HG03159 (cell line): Measurements from ENCODE around the gene DNM1.

Experiments used
- ATAC-seq: cut with Tn5 transposase; IDR thresholded peaks from one replicate; pipeline ENCODE4 v1.9.1; 2021; ENCODE audit warnings: mild to moderate bottlenecking, moderate library complexity; ENCODE audit not compliant: unreplicated experiment

The DNM1 gene

DNA sequence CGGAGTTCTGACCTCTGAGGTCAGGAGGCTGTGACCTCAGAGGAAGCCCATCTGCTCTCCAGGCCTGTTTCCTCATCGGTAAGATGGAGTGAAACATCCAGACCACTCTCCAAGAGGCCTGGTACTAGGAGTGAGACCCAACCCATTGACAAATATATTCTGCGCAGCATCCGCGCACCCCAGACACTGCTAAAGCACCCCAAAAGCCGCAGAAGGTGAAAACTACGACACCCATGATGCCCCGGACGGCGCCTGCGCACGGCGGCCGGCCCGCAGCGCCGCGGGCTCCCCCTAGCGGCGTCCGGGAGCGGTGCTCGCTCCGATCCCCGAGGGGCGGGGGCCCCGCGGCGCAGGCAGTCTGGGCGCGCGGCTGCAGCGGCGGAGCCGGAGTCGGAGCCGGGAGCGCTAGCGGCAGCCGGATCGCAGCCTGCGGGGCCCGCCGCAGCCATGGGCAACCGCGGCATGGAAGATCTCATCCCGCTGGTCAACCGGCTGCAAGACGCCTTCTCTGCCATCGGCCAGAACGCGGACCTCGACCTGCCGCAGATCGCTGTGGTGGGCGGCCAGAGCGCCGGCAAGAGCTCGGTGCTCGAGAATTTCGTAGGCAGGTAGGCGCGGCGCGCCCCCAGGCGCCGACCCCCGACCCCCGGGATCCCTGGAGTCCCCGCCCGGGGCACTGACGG, at the start of gene DNM1:
TSS of gene DNM1 (plus strand) at position 356 of the 683 bp plus-strand sequence. CDS start at position 448, 92 bp downstream.
- ATAC-seq: peak; percentile 80

DNA sequence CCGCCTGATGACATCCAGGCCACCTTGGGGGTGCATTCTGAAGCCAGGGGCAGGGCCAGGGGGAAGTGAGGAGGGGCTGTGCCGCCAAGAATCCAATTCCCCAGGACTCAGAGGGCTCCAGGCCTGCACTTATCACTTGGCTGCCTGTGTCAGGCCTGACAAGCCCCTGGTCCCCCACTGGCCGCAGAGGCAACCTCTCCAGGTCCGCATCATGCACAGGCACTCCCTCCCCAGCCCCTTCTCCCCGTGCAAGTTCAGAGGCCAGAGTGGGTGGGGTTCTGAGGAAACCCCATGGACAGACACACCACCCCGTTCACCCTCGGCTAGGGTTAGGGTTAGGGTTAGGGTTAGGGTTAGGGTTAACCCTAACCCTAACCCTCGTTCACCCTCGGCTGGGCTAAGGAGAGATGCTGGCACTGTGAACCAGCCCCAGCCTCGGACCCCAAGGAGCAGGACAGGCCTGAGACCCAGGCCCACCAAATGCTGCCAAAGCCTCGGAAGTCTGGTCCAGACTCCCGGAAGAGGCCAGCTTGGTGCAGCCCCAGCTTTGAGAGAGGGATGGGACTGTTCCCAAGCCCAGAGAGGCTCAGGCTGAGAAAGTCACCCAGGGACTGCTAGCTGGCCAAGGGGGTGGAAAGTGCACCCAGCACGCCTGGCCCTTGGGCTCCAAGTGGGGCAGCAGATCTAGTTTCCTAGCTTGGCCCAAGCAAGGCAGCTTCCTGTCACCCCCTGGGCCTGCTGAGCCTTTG, 49.1 kb upstream of the DNM1 start:
- no peak for ATAC-seq

DNA sequence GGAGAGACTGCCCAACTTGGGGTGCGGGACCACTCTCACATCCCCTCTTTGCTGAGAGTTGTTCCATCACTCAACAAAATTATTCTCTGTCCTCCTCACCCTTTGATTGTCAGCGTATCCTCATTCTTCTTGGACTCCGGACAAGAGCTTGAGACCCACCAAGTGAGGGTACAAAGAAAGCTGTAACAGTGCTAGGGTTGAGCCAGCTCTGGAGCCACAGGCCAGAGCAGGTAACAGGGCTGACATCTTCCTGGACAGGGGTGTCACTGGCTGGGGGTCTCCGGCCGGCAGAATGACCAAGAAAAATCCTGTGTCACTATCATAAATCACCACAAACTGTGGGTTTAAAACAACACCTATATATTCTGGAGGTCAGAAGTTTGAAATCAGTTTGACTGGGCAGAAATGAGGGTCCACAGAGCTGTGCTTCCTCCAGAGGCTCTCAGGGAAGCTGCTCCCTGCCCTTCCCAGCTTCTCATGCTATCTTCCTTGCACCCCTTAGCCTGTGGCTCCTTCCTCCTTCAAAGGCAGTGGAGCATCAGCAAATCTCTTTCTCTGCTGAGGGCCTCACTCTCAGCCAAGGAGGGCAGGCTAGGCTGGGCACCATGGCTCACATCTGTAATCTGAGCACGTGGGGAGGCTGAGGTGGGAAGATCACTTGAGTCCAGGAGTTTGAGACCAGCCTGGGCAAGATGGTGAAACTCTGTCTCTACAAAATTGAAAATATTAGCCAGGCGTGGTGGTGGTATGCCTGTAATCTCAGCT, 47.3 kb upstream of the DNM1 start:
- no peak for ATAC-seq

DNA sequence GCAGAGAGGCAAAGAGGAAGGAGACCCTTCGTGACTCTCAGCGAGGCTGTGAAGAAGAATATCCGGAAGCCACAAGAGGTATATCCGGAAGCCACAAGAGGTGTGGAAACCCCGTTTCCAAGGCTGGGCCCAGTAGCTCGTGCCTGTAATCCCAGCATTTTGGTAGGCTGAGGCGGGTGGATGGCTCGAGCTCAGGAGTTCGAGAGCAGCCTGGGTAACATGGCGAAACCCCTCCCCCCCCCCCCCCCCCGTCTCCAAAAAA, 43.7 kb upstream of the DNM1 start:
- peak; percentile 4 for ATAC-seq

DNA sequence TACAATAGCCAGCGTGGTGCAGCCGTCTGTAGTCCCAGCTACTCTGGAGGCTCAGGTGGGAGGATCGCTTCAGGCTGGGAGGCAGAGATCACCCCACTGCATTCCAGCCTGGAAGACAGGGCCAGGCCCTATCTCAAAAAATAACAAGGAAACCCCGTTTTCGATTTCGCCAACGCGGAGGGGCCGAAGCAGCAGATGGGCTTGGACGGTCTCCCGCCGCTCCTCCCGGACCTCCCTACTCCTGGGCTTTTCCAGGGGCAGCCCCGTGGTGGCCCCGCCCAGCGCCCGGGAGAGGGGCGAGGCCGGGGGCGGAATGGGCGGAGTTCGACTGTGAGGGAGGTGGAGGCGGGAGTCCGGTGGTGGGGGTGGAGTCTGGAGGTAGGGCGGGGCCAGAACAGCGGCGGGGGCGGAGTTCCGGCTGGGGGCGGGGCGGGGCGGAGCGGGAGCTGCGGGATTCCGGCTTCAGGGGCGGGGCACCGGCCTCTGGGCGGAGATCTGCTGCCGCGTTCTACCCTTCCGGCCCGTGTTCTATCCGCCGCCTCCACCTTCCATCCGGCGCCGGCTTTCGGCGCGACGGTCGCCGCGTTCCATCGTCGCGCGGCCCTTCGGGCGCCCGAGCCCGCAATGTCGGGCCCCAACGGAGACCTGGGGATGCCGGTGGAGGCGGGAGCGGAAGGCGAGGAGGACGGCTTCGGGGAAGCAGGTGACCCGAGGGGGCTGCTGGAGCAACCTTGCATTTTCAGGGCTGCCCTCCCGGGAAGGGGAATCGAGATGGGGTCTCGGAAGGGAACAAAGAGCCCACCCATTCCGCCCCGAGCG, 43.2 kb upstream of the DNM1 start, which contains the start of gene BBLN:
TSS of gene BBLN (plus strand) at position 482 of the 819 bp plus-strand sequence. CDS start at position 625, 143 bp downstream.
- ATAC-seq: peak; percentile 79

DNA sequence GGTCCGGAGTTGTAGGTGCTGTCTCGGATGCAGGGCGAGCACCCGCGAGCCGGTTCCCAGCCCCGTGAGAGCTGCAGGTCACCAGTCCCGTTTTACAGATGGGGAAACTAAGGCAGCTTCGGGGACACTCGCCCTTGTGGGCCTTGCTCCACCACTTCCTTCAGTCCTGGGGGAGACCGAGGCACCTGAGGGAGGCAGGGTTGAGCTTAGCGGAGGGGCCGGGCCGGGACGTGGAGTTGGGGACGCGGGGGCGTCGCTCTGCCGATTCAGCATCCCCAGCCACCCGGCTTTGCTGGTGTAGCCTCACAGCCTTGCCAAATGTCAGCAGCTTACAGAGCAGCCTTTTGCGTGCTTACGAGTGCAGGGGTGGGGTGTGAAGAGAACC, 42.6 kb upstream of the DNM1 start:
- ATAC-seq: peak; percentile 18

DNA sequence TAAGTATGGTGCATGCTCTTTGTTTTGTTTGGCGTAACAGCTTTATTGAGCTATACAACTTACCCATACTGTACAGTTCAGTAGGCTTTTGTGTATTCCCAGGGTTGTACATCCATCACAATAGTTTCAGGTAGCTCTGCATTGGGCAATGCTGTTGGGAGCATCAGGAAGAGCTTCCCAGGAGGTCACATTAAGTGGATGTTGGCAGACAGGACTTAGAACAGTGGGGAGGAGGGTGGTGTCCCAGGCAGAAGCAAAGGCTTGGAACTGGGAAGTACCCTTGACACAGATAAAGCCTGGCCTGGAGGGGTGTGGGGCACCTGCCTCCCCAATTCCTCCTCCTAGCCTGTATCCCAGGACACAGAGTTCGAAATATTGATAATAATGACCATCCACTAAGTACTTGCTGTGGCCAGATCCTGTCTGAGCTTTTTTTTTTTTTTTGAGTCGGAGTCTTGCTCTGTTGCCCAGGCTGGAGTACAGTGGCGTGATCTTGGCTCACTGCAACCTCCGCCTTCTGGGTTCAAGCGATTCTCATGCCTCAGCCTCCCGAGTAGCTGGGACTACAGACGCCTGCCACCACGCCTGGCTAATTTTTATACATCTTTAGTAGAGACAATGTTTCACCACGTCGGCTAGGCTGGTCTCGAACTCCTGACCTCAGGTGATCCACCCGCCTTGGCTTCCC, 41.8 kb upstream of the DNM1 start:
- ATAC-seq: no peak

DNA sequence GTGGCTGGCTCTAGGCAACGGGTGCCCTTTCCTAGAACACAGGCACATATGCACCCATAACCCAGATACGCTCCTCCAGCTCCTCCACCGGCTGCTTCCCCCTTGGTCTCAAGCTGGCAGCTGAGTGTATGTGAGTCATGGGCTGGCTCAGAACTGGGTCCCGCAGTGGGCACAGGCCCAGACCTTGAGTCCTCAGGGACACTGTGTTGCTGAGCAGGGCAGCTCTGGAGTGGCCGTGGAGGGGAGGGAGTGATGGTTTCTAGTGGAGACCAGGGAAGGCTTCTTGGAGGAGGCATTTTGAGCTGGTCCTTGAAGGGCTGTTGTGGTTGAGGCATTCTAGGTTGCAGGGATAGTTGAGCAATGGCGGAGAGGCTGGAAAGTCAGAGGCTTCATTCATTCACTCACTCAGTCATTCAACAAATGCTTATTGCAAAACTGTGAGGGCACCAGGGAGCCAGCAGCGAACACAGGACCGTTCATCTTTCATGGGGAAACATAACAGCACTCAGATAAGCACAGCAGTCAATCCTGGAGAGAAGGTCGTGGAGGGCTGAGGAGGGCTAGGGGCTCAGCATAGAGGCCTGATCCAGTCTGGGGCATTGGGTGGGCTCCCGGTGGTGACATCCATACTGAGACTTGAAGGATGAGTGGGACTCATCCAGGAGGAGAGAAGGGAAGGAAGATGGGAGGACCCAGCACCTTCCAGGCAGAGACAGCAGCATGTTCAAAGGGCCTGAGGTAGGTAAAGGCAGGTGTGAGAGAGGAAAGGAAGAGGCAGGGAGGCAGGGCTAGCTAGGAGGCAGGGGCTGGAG, 40.8 kb upstream of the DNM1 start:
- ATAC-seq: no peak

DNA sequence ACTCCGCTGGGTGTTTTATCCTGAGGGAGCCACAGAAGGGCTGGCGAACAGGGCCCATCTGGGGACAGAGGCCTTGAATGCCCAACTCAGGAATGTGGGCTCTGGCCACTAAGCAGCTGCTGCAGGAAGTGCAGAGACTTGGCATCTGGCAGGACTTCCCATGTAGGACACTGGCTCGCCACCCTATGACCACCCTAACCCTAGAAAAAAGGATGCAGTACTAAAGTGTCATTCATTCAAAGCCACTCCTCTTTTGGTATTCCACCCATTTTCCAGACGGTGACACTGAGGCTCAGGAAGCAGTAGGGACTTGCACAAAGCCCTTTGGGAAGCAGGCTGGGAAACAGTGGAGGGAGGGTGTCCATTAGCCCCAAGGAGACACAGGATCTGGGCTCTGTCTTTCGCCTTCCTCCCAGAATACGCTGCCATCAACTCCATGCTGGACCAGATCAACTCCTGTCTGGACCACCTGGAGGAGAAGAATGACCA, 40.1 kb upstream of the DNM1 start:
- ATAC-seq: no peak

DNA sequence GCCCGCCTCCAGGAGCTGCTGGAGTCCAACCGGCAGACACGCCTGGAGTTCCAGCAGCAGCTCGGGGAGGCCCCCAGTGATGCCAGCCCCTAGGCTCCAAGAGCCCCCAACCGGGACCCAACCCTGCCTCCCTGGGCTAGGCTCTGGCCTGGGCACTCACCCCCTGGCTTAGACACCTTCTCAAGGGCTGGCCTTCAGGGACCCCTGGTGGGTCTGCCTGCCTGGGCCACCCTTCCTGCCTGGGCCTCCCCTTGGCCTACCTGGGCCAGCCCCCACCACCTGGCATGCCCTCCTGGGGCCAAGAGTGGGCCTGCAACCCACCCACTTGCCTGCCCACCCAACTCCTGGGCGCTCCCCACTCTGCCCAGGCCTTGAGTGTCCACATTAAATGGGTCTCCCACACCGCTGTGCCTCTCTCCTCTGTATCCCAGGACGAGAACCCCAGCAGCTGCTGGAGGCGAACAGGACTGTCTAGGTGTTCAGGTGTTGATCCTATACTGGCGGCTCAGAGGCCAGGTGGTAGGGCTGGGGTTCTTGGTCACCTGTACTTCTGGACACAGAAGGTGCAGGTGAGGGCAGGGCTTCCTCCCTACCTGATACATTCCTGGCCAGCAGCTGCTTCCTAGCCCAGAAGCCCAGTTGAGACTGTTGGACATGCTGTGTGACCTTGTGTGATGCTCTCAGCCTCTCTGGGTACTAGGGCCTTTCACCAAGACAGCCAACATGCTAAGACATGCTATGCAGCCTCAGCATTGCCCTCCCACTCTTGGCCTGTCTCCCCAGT, 39.5 kb upstream of the DNM1 start:
- no peak for ATAC-seq

DNA sequence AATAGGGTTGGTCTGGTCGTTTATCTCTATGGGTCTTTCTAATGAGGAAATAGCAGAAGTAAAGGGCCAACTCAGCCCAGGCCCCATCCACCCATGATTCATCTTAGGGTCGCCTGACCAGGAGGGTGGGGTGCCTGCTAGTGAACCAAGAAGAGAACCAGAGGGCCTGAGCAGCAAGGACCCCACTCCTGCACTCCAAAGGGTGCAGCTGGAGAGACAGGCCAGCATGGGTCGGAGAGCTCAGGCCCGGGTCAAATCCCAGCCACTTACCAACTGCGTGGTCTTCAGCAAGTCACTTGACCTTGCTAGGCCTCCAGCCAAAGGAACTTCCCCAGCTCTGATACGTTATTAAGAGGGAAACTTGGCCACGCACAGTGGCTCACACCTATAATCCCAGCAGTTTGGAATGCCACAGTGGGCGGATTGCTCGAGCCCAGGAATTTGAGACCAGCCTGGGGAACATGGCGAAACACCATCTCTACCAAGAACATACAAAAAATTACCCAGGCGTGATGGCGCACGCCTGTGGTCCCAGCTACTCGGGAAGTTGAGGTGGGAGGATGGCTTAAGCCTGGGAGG, 38.8 kb upstream of the DNM1 start:
- no peak for ATAC-seq

DNA sequence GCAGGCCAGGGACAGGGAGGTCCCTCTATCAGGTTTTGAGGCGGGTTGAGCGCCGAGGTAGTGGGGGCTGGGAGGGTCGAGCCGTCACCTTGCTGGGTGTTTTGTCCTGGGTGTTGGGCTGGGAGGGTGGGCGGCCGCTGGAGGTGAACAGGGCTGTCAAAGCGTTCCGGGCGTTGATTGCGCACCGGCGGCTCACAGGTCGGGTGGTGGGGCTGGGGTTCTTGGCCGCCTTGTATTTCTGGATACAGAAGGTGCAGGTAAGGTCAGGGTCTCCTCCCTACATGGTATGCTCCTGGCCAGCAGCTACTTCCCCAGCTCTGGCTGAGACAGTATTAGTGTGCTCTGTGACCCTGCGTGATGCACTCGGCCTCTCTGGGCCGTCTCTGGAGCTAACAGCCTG, 37.0 kb upstream of the DNM1 start:
- ATAC-seq: no peak

DNA sequence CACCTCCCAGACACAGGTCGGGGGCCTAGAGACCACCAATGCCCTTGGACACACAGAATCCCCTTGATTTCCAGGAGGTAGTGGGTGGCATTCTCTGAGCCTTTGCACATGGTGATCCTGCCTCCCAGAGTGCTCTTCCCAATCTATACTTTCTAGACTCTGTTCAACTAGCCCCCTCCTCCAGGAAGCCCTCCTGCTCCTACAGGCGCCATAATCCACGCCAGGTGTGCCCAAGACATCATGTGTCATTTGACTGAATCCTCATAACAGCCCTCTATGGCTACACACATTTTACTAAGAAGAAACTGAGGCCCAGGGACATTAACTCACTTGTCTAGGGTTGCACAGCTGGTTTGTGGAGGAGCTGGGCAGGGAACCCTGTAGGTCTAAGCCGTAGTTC, 36.0 kb upstream of the DNM1 start:
- ATAC-seq: no peak

DNA sequence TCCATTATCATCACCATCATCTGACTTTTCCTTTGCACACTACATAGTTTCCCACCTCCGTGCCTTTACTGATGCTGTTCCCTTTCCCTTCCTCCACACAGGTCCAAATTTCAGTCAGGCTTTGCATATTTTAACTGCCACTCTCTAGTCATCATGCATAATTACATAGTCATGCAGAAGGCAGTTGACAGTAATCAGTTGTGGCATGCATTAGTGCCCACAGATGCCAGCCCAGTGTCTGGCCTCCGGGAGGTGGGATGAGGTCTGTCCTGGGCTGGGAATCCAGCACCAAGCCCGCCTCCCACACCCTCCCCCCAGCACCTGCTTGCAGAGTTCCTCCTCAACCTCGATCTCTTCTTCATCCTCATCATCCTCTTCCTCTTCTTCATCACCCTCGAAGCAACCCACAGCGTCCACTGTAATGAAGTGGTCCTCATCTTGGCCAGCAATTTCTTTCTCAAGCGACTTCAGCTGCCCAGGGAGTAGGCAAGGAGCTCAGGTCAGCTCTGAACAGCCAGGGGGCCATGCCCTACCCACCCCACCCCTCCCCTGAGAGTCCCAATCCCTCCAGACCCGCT, 34.4 kb upstream of the DNM1 start:
- no peak for ATAC-seq

DNA sequence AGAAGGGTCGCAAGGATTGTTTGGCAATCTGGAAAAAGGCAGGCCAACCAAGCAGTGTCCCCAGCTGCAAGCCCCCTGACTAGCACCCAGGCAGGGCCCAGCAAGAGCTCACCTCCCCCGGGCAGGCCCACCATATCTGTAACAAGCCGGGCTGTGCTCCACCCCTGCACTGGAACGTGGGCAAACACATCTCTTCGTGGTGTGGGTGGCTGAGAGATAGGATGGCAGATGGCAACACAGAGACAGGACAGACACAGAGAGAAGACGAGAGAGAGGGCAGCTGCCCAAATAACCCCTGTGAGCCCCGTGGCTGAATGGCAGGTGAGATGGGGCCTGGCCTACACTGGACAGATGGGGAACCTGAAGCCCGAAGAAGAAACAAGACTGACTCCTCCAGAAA, 33.7 kb upstream of the DNM1 start:
- ATAC-seq: no peak

DNA sequence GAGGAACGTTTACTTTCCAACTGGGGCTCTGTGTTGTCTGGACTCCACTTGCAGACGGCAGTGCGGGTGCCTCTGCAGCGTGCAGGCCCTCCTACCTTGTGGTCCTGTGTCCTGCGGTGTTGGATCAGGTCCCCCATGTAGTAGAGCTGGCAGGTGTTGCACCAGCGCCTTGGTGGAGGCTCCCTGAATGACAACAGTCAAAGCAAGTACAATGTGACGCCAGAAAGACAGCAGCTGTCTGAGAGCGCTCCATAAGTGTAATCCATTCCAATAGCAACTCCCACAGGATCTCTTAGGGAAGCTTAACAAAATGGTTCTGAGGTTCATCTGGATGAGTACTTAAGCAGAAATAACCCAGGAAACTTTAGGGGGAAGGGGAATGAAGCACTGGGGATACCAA, 33.3 kb upstream of the DNM1 start:
- ATAC-seq: no peak

DNA sequence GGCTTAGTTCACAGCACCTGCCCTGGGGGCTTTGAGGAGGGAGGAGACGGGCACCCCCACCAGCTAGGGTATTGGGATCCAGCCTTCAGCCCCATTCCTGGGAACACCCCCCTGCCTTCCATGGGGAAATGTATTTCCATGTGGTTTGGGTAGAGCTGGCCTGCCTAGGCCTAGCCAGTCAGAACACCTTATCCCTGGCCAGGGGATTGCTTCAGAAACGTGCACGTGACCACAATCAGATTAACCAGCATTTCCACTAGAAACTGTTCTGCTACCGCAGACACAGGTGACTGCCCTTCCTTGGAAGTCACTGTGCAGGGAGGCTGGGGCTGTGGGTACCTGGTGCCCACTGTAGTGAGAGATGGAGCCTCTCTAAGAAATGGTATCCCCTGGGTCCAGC, 29.1 kb upstream of the DNM1 start:
- ATAC-seq: no peak

DNA sequence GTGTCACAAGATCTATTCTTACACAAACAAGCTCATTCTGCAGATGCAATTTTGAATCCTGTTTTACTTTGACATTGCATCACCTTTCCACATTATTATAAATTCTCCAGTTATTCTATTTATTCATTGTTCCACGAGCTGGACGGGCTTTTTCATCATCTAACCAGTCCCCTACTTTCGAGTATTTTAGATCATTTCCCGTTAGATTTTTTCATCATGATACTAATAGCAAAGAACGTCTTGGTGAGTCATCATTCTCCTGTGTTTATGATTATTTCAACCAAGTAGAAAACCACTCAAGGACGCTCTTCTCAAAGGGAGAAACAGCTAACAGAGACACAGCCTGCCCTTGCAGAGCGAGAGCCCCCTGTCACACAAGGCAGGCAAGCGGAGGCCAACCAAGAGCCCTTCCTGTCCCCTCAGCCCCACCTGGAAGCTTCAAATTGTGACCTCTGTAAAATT, 28.0 kb upstream of the DNM1 start:
- ATAC-seq: no peak
